ENCODE measurements around the gene EIF2B2. TPM values are rescaled to one million over a fixed set of nuclear protein-coding genes. Genes with fewer than 3 reads are reported as not detected.

EIF2B2 gene
- total RNA-seq, 1 donor from 2014 or later, result 37.7 TPM

DNA sequence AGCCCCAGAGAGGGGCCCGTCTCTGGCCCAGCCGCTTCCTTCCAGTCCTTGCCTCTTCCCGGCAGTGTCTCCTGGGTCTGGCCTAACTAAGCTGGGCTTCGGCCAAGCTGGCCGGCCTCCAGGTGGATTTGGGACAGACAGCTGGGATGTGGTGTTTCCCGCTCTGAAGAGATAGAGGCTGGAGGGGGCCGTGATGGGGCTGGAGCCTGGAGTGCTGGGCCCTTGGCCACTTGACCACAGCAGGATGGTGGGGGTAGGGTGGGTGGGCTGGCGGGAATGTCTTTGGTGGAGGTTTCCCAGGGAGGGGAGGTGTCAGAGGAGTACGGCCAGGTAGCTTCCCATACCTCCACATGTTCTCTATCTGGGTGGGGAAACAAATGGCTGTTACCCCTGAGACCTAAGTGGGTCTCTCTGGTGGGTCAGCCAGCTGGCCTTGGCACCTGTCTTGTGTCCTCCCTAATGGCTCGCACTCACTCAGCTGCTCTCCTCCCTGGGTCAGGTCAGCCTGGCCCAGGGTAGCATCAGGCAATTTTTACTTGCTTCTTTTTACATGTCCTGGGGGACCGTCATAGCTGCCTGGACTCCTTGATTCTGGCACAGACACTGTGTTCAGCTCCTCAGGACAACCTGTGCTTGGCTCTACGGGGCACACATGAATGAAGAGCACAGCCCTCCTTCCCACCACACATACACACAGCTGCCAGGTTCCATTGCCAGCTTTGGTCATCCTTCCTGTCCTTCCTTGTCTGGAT is 27.5 kb upstream of the EIF2B2 start:
- Histone ChIP-seq H3K27me3 (ENCODE audit: insufficient read depth, low read length) (peaks cover 2% of the 10 kb centered on the region), H3K9me3 (ENCODE audit: insufficient read depth, low read depth, low read length) (no peaks in the 10 kb centered on the region), H3K4me3 (ENCODE audit: insufficient read depth, low read depth, low read length) (no peak overlapping the region), H3K36me3 (ENCODE audit: insufficient read depth, low read length) (no peaks in the 10 kb centered on the region), H3K79me2 (ENCODE audit: insufficient read depth, low read length) (no peaks in the 10 kb centered on the region), H3K27ac (ENCODE audit: low read depth, low read length) (no peak overlapping the region), H3K4me1 (ENCODE audit: insufficient read depth, low read length) (peaks cover 11% of the 10 kb centered on the region), H3K9ac (ENCODE audit: low read length) (no peak overlapping the region), H2AFZ (ENCODE audit: low read depth, low read length) (no peak overlapping the region), H4K20me1 (ENCODE audit: insufficient read depth, low read length) (no peaks in the 10 kb centered on the region), H3K4me2 (ENCODE audit: low read length) (no peak overlapping the region)
- Mint-ChIP-seq H3K4me1 (ENCODE audit: low read depth, unreplicated experiment) (peaks cover 8% of the 10 kb centered on the region), H3K36me3 (ENCODE audit: low read depth, unreplicated experiment) (peaks cover 2% of the 10 kb centered on the region), H3K27me3 (ENCODE audit: low read depth, unreplicated experiment) (peaks cover 5% of the 10 kb centered on the region), H3K4me3 (ENCODE audit: unreplicated experiment) (no peak overlapping the region), H3K27ac (ENCODE audit: unreplicated experiment) (no peak overlapping the region), H3K9me3 (ENCODE audit: unreplicated experiment) (no peaks in the 10 kb centered on the region)
- TF ChIP-seq EZH2 (IDR thresholded peaks at IDR 0.05; ENCODE audit: insufficient read depth, low read length) (no peak), CTCF (IDR thresholded peaks at IDR 0.05; ENCODE audit: insufficient read depth, low read depth, low read length) (no peak)
- FAIRE-seq (no peak), DNase-seq (ENCODE audit: low read depth) (no peak)

DNA sequence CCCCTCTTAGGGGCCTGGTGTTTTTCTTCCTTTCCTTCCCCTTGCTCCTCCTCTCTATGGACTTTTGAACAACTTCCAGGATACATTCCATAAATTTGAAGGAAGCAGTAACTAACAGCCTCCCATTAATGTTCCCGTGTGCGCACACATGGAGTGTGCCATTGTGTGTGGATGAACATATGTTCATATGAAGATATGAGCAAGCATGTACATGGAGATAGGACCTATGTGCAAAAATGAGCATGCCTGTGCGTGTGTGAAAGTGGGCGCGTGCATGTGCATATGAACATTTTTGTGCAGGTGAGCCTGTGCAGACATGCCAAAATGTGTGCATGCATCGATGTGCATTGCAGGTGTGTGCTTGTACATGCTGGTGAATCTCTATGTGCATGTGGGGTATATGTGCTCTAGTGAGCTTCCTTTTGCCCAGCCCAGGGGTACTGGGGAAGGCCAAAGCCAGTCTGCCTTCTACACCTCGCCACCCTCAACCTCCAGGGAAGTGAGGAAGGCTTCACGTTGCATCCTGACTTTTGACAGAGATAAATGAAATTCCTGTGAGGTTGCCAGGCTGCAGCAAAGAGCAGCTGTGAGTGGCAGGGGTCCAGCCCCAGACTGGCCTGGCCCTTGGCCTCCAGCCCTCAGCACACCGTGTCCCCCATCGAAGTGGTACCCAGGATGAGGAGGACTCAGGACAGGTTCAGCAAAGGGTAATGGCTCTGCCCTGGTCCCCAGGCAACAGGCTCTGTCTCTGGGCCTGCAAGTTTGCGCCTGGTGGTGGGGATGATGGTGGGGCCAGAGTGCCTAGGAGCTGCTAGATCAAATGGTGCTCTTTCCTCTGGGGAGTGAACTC is 26.2 kb upstream of the EIF2B2 start:
- no peak overlapping the region for H3K4me3 ChIP-seq (ENCODE audit: insufficient read depth, low read depth, low read length)
- no peak for TF ChIP-seq CTCF (IDR thresholded peaks at IDR 0.05; ENCODE audit: insufficient read depth, low read depth, low read length)
- TF ChIP-seq EZH2 (IDR thresholded peaks at IDR 0.05; ENCODE audit: insufficient read depth, low read length), result no peak
- DNase-seq (ENCODE audit: low read depth), result no peak
- H3K27me3 ChIP-seq (ENCODE audit: insufficient read depth, low read length), result no peaks in the 10 kb centered on the region
- H3K79me2 ChIP-seq (ENCODE audit: insufficient read depth, low read length), result no peaks in the 10 kb centered on the region
- no peak for FAIRE-seq
- H3K27ac ChIP-seq (ENCODE audit: low read depth, low read length), result no peak overlapping the region
- no peak overlapping the region for H2AFZ ChIP-seq (ENCODE audit: low read depth, low read length)
- peaks cover 12% of the 10 kb centered on the region for H3K4me1 Mint-ChIP-seq (ENCODE audit: low read depth, unreplicated experiment)
- no peak overlapping the region for H3K4me3 Mint-ChIP-seq (ENCODE audit: unreplicated experiment)
- H3K9ac ChIP-seq (ENCODE audit: low read length), result no peak overlapping the region
- peaks cover 4% of the 10 kb centered on the region for H3K27me3 Mint-ChIP-seq (ENCODE audit: low read depth, unreplicated experiment)
- no peaks in the 10 kb centered on the region for H4K20me1 ChIP-seq (ENCODE audit: insufficient read depth, low read length)
- H3K4me2 ChIP-seq (ENCODE audit: low read length), result no peak overlapping the region
- H3K27ac Mint-ChIP-seq (ENCODE audit: unreplicated experiment), result no peak overlapping the region
- peaks cover 2% of the 10 kb centered on the region for H3K36me3 Mint-ChIP-seq (ENCODE audit: low read depth, unreplicated experiment)
- no peaks in the 10 kb centered on the region for H3K36me3 ChIP-seq (ENCODE audit: insufficient read depth, low read length)
- H3K9me3 Mint-ChIP-seq (ENCODE audit: unreplicated experiment), result no peaks in the 10 kb centered on the region
- no peaks in the 10 kb centered on the region for H3K9me3 ChIP-seq (ENCODE audit: insufficient read depth, low read depth, low read length)
- peaks cover 23% of the 10 kb centered on the region for H3K4me1 ChIP-seq (ENCODE audit: insufficient read depth, low read length)

Data from astrocyte (in vitro differentiated cells and primary cell).